ENCODE measurements around the gene TGFB1I1.
"Not testable (repeated sequence)": the region's sequence is repeated elsewhere in the genome, so short reads cannot be mapped to it uniquely, and the experiment has no call there.

Gene TGFB1I1

GRCh38 chr16:31445931-31446330, 26.0 kb upstream of the TGFB1I1 start:
- in situ Hi-C loops (cut with HindIII; ENCODE audit: low pct_ligation_motif_present, low pct_unique_long_range_greater_than_20kb, low sequenced_read_pairs), result not testable (repeated sequence)

DNA sequence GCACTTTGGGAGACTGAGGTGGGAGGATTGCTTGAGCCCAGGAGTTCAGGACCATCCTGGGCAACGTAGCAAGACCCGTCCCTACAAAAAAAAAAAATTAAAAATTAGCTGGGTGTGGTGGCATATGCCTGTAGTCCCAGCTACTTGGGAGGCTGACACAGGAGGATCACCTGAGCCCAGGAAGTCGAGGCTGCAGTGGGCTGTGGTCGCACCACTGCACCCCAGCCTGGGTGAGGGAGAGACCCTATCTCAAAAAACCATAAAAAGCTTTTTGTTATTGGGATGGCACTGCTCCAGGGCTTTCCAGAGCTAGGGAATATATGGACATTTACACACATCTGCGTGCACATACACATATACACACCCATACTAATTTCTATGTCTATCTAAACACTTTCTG, 20.8 kb upstream of the TGFB1I1 start:
- in situ Hi-C loops (cut with HindIII; ENCODE audit: low pct_ligation_motif_present, low pct_unique_long_range_greater_than_20kb, low sequenced_read_pairs), result no loop called here
- no peak for DNase-seq

More at GRCh38 chr16:31445931-31446330, 26.0 kb upstream of the TGFB1I1 start:
- not testable (repeated sequence) for DNase-seq

- peak; percentile 89 for DNase-seq
- in situ Hi-C loops (cut with HindIII; ENCODE audit: low pct_ligation_motif_present, low pct_unique_long_range_greater_than_20kb, low sequenced_read_pairs), result no loop called here
Observed at GRCh38 chr16:31451681-31452351, 20.1 kb upstream of the TGFB1I1 start.

DNA sequence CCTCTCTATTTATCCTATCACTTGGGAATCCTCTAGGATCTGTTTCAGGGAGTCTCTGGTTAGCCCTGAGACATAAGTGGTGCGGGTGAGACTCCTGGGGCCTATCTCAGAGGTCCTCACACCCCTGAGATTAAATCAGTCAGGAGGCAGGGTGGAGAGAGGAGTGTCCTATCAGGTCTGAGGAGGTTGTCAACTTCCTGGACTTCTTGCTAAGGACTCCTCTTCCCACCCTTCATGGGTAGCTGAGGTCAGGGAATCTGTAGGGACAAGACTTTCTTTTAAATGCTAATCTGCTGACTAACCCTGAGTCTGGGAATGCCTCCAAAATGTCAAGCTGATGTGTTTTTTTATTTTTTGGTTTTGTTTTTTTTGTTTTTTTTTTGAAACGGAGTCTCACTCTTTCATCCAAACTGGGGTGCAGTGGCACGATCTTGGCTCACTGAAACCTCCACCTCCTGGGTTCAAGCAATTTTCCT, 19.3 kb upstream of the TGFB1I1 start:
- DNase-seq, result peak; percentile 87
- in situ Hi-C loops (cut with HindIII; ENCODE audit: low pct_ligation_motif_present, low pct_unique_long_range_greater_than_20kb, low sequenced_read_pairs), result no loop called here

- DNase-seq, result peak; percentile 32
- in situ Hi-C loops (cut with HindIII; ENCODE audit: low pct_ligation_motif_present, low pct_unique_long_range_greater_than_20kb, low sequenced_read_pairs), result no loop called here
Observed at GRCh38 chr16:31453255-31454204, 18.4 kb upstream of the TGFB1I1 start.

- DNase-seq, result peak; percentile 56
- in situ Hi-C loops (cut with HindIII; ENCODE audit: low pct_ligation_motif_present, low pct_unique_long_range_greater_than_20kb, low sequenced_read_pairs), result no loop called here
Observed at GRCh38 chr16:31455601-31456314, 16.2 kb upstream of the TGFB1I1 start.

DNA sequence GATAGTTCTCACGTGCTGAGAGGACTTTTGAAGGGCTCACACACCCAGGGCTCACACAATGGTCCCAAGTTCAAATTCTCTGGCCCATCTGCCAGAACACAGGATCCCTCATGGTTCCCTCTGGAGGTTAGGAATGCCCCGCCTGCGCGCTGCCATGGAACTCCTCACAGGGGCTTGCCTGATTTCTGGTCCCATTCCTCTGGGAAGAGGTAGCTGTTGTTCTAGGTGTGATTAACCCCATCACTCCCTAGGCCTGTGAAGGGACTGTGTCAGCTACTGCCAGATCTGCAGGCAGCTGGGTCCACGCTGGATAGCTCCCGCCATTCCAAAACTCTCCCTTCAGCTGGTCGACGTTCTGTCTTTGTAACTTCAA, 15.0 kb upstream of the TGFB1I1 start:
- DNase-seq, result no peak
- in situ Hi-C loops (cut with HindIII; ENCODE audit: low pct_ligation_motif_present, low pct_unique_long_range_greater_than_20kb, low sequenced_read_pairs), result no loop called here

GRCh38 chr16:31458073-31458843, 13.7 kb upstream of the TGFB1I1 start:
- in situ Hi-C loops (cut with HindIII; ENCODE audit: low pct_ligation_motif_present, low pct_unique_long_range_greater_than_20kb, low sequenced_read_pairs), result no loop called here

GRCh38 chr16:31458844-31459686, 12.9 kb upstream of the TGFB1I1 start, which contains the start of gene ARMC5:
ARMC5 (plus strand) TSS chr16:31459501; CDS start chr16:31459525, 24 bp downstream.
- peak; percentile 99 for DNase-seq
- in situ Hi-C loops (cut with HindIII; ENCODE audit: low pct_ligation_motif_present, low pct_unique_long_range_greater_than_20kb, low sequenced_read_pairs), result no loop called here

More at GRCh38 chr16:31458073-31458843, 13.7 kb upstream of the TGFB1I1 start:
- DNase-seq, result peak; percentile 54

- in situ Hi-C loops (cut with HindIII; ENCODE audit: low pct_ligation_motif_present, low pct_unique_long_range_greater_than_20kb, low sequenced_read_pairs), result loop anchor here (10.0 kb wide), 1 partner anchor 65 kb away; the partner anchor contains the start of gene AHSP
- peak; percentile 100 for DNase-seq
Observed at GRCh38 chr16:31459687-31460581, 12.0 kb upstream of the TGFB1I1 start.

GRCh38 chr16:31460582-31461002, 11.4 kb upstream of the TGFB1I1 start:
- in situ Hi-C loops (cut with HindIII; ENCODE audit: low pct_ligation_motif_present, low pct_unique_long_range_greater_than_20kb, low sequenced_read_pairs), result loop anchor here (10.0 kb wide), 1 partner anchor 64 kb away; the partner anchor contains the start of gene AHSP
- peak; percentile 74 for DNase-seq

DNA sequence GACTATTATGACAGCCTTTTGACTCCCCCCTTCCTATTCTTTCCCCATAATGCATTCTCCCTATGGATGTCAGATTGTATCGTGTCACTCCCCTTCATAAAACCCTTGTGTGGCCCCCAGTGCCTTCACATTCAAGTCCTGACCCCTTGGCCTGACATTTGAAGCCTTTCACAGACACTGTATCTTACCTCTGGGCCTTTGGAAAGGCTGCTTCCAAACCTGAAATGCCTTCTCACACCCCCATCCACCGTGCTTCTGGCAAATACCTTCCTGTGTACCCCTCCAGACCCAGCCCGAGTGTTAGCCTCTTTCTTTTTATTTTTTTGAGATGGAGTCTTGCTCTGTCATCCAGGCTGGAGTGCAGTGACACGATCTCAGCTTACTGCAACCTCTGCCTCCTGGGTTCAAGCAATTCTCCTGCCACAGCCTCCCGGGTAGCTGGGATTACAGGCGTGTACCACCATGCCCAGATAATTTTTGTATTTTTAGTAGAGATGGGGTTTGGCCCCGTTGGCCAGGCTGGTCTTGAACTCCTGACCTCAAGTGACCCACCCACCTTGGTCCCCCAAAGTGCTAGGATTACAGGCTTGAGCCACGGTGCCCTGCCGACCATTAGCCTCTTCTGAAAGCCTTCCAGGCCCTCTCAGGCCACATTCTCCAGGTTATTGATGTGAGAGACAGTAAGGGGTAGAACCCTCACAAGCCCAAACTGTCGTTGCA, 10.6 kb upstream of the TGFB1I1 start:
- DNase-seq, result no peak
- in situ Hi-C loops (cut with HindIII; ENCODE audit: low pct_ligation_motif_present, low pct_unique_long_range_greater_than_20kb, low sequenced_read_pairs), result loop anchor here (10.0 kb wide), 1 partner anchor 63 kb away; the partner anchor contains the start of gene AHSP

- in situ Hi-C loops (cut with HindIII; ENCODE audit: low pct_ligation_motif_present, low pct_unique_long_range_greater_than_20kb, low sequenced_read_pairs), result loop anchor here (10.0 kb wide), 1 partner anchor 63 kb away; the partner anchor contains the start of gene AHSP
- no peak for DNase-seq
Observed at GRCh38 chr16:31461921-31462804, 9.8 kb upstream of the TGFB1I1 start.

- DNase-seq, result no peak
- in situ Hi-C loops (cut with HindIII; ENCODE audit: low pct_ligation_motif_present, low pct_unique_long_range_greater_than_20kb, low sequenced_read_pairs), result loop anchor here (10.0 kb wide), 1 partner anchor 60 kb away; the partner anchor contains the start of gene AHSP
Observed at GRCh38 chr16:31464348-31464769, 7.6 kb upstream of the TGFB1I1 start.
